Muscle of back (tissue), 11 donors: ENCODE results near the gene AARS1. TPM values are rescaled to one million over a fixed set of nuclear protein-coding genes. Genes with fewer than 3 reads are reported as not detected.
"Not testable (repeated sequence)": the region's sequence is repeated elsewhere in the genome, so short reads cannot be mapped to it uniquely, and the experiment has no call there.

Source experiments
- DNase-seq, 3 donors: peaks; one replicate each; pipeline versions ENCODE4 v3.0.0 to v3.0.0-alpha.2; 2013
- polyA plus RNA-seq, 10 donors: library from polyadenylated mRNA; unstranded; fragments of 120-200 nt; gene quantifications; one replicate each; pipeline ENCODE4 v1.2.1, GENCODE V29; 2013; ENCODE audit not compliant: insufficient read length in 10 of 10

Gene AARS1
- polyA plus RNA-seq, 10 donors = 53.2 to 65.5 (median 60.2) TPM

GRCh38 chr16:70287304-70287971 is 1.9 kb downstream of the AARS1 start:
- not testable (repeated sequence) for DNase-seq

GRCh38 chr16:70276392-70276791 is 12.9 kb downstream of the AARS1 start:
- no peak for DNase-seq

- DNase-seq = no peak
Measured at GRCh38 chr16:70271696-70272095, 17.6 kb downstream of the AARS1 start.

- DNase-seq = no peak
Measured at GRCh38 chr16:70270176-70270575, 19.1 kb downstream of the AARS1 start.

GRCh38 chr16:70269471-70269870 is 19.8 kb downstream of the AARS1 start:
- no peak for DNase-seq

GRCh38 chr16:70267922-70268321 is 21.4 kb downstream of the AARS1 start:
- DNase-seq = not testable (repeated sequence)

GRCh38 chr16:70267516-70267915 is 21.8 kb downstream of the AARS1 start:
- peak in 1 of 3 donors; percentile 36 for DNase-seq

- not testable (repeated sequence) for DNase-seq
Measured at GRCh38 chr16:70259903-70260302, 29.4 kb downstream of the AARS1 start.

GRCh38 chr16:70258946-70259345 is 30.4 kb downstream of the AARS1 start:
- DNase-seq = no peak

- DNase-seq = no peak
Measured at GRCh38 chr16:70258065-70258464, 31.2 kb downstream of the AARS1 start.

- DNase-seq = no peak
Measured at GRCh38 chr16:70257391-70257790, 31.9 kb downstream of the AARS1 start.

GRCh38 chr16:70255574-70255973 is 33.7 kb downstream of the AARS1 start:
- no peak for DNase-seq

- DNase-seq = no peak
Measured at GRCh38 chr16:70254965-70255286, 34.4 kb downstream of the AARS1 start.

GRCh38 chr16:70254180-70254964 is 34.9 kb downstream of the AARS1 start:
- DNase-seq = peak in 1 of 3 donors; percentile 14

- DNase-seq = peak in 1 of 3 donors; percentile 38
Measured at GRCh38 chr16:70253291-70254106, 35.8 kb downstream of the AARS1 start.

GRCh38 chr16:70252355-70252988 is 36.8 kb downstream of the AARS1 start:
- DNase-seq = peak in 1 of 3 donors; percentile 23

GRCh38 chr16:70251629-70252354 is 37.5 kb downstream of the AARS1 start, which contains the start of gene EXOSC6:
Gene EXOSC6 (minus strand): TSS chr16:70251940. CDS start chr16:70251900, 40 bp downstream.
- DNase-seq = peak; percentile 92 to 97 (median 94)

GRCh38 chr16:70250748-70251628 is 38.3 kb downstream of the AARS1 start:
- DNase-seq = peak in 2 of 3 donors; percentile 4 to 72

GRCh38 chr16:70249697-70250096 is 39.6 kb downstream of the AARS1 start:
- not testable (repeated sequence) for DNase-seq

- not testable (repeated sequence) for DNase-seq
Measured at GRCh38 chr16:70238773-70239172, 50.5 kb downstream of the AARS1 start.
